Ovary (tissue), 9 donors: Measurements from ENCODE around the gene AUH. TPM values are rescaled to one million over a fixed set of nuclear protein-coding genes. Genes with fewer than 3 reads are reported as not detected.

Source experiments
- DNase-seq, 5 donors: peaks; one replicate each; pipeline ENCODE4 v3.0.0-alpha.2; 2019 to 2020
- H3K27ac ChIP-seq, 2 donors: fragments of 200-600 bp; one replicate each; pipeline versions ENCODE4 v1.5.1 to v1.8.0; 2019 to 2022
- H3K27me3 ChIP-seq: fragments of 200-600 bp; one replicate; pipeline ENCODE4 v1.8.0; 2022
- H3K36me3 ChIP-seq: fragments of 200-600 bp; sonication (generic); one replicate; pipeline ENCODE4 v1.5.1; 2019
- H3K4me1 ChIP-seq: one replicate; pipeline ENCODE4 v1.8.1; 2013; ENCODE audit warnings: mild to moderate bottlenecking, moderate library complexity; ENCODE audit not compliant: insufficient read depth
- H3K4me3 ChIP-seq: fragments of 200-600 bp; sonication (generic); one replicate; pipeline ENCODE4 v1.5.1; 2017
- H3K9me3 ChIP-seq, 2 donors: fragments of 200-600 bp in 1 of 2; sonication (generic) in 1 of 2; one replicate each; pipeline versions ENCODE4 v1.5.1 to v1.8.1; 2013 to 2019; ENCODE audit warnings: mild to moderate bottlenecking in 1 of 2, moderate library complexity in 1 of 2
- EP300 ChIP-seq: sonication (generic); formaldehyde crosslinking; IDR thresholded peaks from one replicate; pipeline ENCODE4 v1.6.1; 2017; ENCODE audit warnings: antibody characterized with exemption
- POLR2A ChIP-seq: fragments of 450-650 bp; IDR thresholded peaks from one replicate; pipeline ENCODE4 v1.6.1; 2017; ENCODE audit warnings: antibody characterized with exemption, mild to moderate bottlenecking, moderate library complexity
- WGBS, 3 donors: extraction: QIAGEN DNeasy Blood & Tissue Kit in 1 of 3; methylation state at CpG; one replicate each; pipeline versions ENCODE4 v1.1.5 to v1.1.7; 2013 to 2017; 5-methylcytosine and 5-hydroxymethylcytosine counted together
- intact Hi-C, 4 donors: fragments of 100-400 bp; cut with DNase I; formaldehyde crosslinking; loops; one replicate each; pipeline versions ENCODE4 v1.11.0 to v1.15.1; 2022 to 2023
- polyA plus RNA-seq, 2 donors: library from polyadenylated mRNA; stranded (reverse); fragments of 200-250 nt in 1 of 2; fragments of 350-450 nt in 1 of 2; fragmentation: Illumina TruSeq in 1 of 2; extraction: RNeasy Lipid Tissue Mini Kit (QIAGEN cat#74804) in 1 of 2; gene quantifications; one replicate each; pipeline ENCODE4 v1.2.3, GENCODE V29; 2013 to 2014
- total RNA-seq, 7 donors: library from RNA; depleted of rRNA in 2 of 7; stranded (reverse); fragments of >200 nt in 2 of 7; fragmentation: NEBNext Ultra II Directional in 3 of 7; extraction: Animal tissue kit (Norgen Biotek cat#: 25700) in 3 of 7; gene quantifications; one replicate each; pipeline versions ENCODE4 v1.1.0 to v1.2.4, GENCODE V29; 2016 to 2023
- TF ChIP-seq, protein P1 (sequence below), 3 donors: fragments of 450-650 bp in 2 of 3; fragments of 200-600 bp in 1 of 3; IDR thresholded peaks; one replicate each; pipeline versions ENCODE4 v1.5.1 to v1.8.0; 2016 to 2022; ENCODE audit warnings: antibody characterized with exemption in 3 of 3, mild to moderate bottlenecking in 1 of 3
- donor health status: DM: no; HTN: no; CAD: no; lungs with moderate emphysema.
- donor health status: DM: no; HTN: no; CAD: no.
- donor health status: Bipolar disorder and iron deficiency.
- donor health status: DM: yes; HTN: yes; CAD: no.
- donor health status: DM: no; HTN: no; CAD: no.
- donor health status: DM: yes; HTN: yes; CAD: no.

AUH gene
- total and polyA plus RNA-seq, 9 donors, result 12.0 to 48.5 (median 18.6) TPM

GRCh38 chr9:91348191-91348807, 13.4 kb downstream of the AUH start:
- H3K4me1 ChIP-seq, result no peaks in the 10 kb centered on the region
- no peak overlapping the region for H3K4me3 ChIP-seq
- intact Hi-C loops, result no loop called here
- no peaks in the 10 kb centered on the region for H3K9me3 ChIP-seq
- WGBS, 3 donors, result 72 to 80% (median 76%) methylated on average over 6 of the region's 6 CpGs
- no peak overlapping the region for H3K27ac ChIP-seq
- no peaks in the 10 kb centered on the region for H3K27me3 ChIP-seq
- TF ChIP-seq POLR2A (no peak), EP300 (no peak)
- TF ChIP-seq, protein P1, sequence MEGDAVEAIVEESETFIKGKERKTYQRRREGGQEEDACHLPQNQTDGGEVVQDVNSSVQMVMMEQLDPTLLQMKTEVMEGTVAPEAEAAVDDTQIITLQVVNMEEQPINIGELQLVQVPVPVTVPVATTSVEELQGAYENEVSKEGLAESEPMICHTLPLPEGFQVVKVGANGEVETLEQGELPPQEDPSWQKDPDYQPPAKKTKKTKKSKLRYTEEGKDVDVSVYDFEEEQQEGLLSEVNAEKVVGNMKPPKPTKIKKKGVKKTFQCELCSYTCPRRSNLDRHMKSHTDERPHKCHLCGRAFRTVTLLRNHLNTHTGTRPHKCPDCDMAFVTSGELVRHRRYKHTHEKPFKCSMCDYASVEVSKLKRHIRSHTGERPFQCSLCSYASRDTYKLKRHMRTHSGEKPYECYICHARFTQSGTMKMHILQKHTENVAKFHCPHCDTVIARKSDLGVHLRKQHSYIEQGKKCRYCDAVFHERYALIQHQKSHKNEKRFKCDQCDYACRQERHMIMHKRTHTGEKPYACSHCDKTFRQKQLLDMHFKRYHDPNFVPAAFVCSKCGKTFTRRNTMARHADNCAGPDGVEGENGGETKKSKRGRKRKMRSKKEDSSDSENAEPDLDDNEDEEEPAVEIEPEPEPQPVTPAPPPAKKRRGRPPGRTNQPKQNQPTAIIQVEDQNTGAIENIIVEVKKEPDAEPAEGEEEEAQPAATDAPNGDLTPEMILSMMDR (IDR thresholded peaks at IDR 0.05), result no peak
- H3K36me3 ChIP-seq, result no peaks in the 10 kb centered on the region
- no peak for DNase-seq

DNA sequence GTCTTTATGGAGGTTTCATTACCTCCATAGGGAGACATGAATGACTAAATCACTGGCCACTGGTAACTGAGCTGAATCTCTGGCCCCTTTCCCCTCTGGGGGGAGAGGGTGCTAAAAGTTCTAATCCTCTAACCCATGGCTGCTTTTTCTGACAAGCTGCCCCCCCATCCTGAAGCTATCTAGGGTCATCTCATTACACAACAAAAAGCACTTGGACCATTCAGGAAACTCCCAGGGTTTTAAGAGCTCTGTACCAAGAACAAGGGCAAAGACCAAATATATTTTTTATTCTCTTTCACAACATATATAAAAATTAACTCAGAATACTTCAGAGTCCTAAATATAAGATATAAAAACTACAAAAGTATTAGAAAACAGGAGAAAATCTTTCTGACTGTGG, 14.3 kb downstream of the AUH start:
- no peak for DNase-seq
- H3K9me3 ChIP-seq, result no peaks in the 10 kb centered on the region
- no peak overlapping the region for H3K4me3 ChIP-seq
- intact Hi-C loops, result no loop called here
- TF ChIP-seq, protein P1 (IDR thresholded peaks at IDR 0.05), result no peak
- no peak for TF ChIP-seq POLR2A
- no peak for TF ChIP-seq EP300
- H3K4me1 ChIP-seq, result no peaks in the 10 kb centered on the region
- no peak overlapping the region for H3K27ac ChIP-seq
- H3K36me3 ChIP-seq, result no peaks in the 10 kb centered on the region
- no peaks in the 10 kb centered on the region for H3K27me3 ChIP-seq

- intact Hi-C loops, result no loop called here
- Histone ChIP-seq H3K9me3 (no peaks in the 10 kb centered on the region), H3K36me3 (no peaks in the 10 kb centered on the region), H3K4me1 (no peaks in the 10 kb centered on the region), H3K27ac (no peak overlapping the region), H3K4me3 (no peak overlapping the region), H3K27me3 (no peaks in the 10 kb centered on the region)
- TF ChIP-seq EP300 (no peak), POLR2A (no peak)
- TF ChIP-seq, protein P1 (IDR thresholded peaks at IDR 0.05), result no peak
- no peak for DNase-seq
- 97 to 100% (median 98%) methylated on average over 1 of the region's 1 CpG for WGBS, 3 donors
Observed at GRCh38 chr9:91346644-91347043, 15.1 kb downstream of the AUH start.

- 86 to 88% (median 87%) methylated on average over 4 of the region's 4 CpGs for WGBS, 3 donors
- intact Hi-C loops, result no loop called here
- Histone ChIP-seq H3K36me3 (no peaks in the 10 kb centered on the region), H3K4me1 (peaks cover 4% of the 10 kb centered on the region), H3K4me3 (no peak overlapping the region), H3K27me3 (no peaks in the 10 kb centered on the region), H3K9me3 (no peaks in the 10 kb centered on the region), H3K27ac (no peak overlapping the region)
- DNase-seq, result no peak
- TF ChIP-seq EP300, result no peak
- TF ChIP-seq, protein P1 (IDR thresholded peaks at IDR 0.05), result no peak
- no peak for TF ChIP-seq POLR2A
Observed at GRCh38 chr9:91345978-91346377, 15.7 kb downstream of the AUH start.
